ENCODE data around the gene RNF217.

- TF ChIP-seq CTCF (IDR thresholded peaks at IDR 0.05 in 4 of 5, conservative IDR thresholded peaks at IDR 0.05 in 1 of 5) (peak in 1 of 5 experiments; percentile 10), POLR2A (IDR thresholded peaks at IDR 0.05) (peak; percentile 50 to 54)
Measured at GRCh38 chr6:124961777-124962638, at the start of gene RNF217.
